Neuron (in vitro differentiated cells): Measurements from ENCODE around the gene DENND1A.

Experiments
- H2AFZ ChIP-seq: one replicate; pipeline ENCODE4 v1.6.1; 2013; ENCODE audit warnings: low read depth, mild to moderate bottlenecking, inconsistent platforms, low read length, moderate library complexity
- H3K27me3 ChIP-seq: one replicate; pipeline ENCODE4 v1.6.1; 2013; ENCODE audit warnings: low read length; ENCODE audit not compliant: insufficient read depth
- H3K36me3 ChIP-seq: one replicate; pipeline ENCODE4 v1.6.1; 2013; ENCODE audit warnings: low read length; ENCODE audit not compliant: insufficient read depth
- H3K4me1 ChIP-seq: one replicate; pipeline ENCODE4 v1.6.1; 2013; ENCODE audit warnings: low read length; ENCODE audit not compliant: insufficient read depth
- H3K4me3 ChIP-seq: 2 replicates; pipeline ENCODE4 v1.5.1; 2013; ENCODE audit warnings: mild to moderate bottlenecking, low read length, moderate library complexity
- H3K9me3 ChIP-seq: one replicate; pipeline ENCODE4 v1.6.1; 2013; ENCODE audit warnings: low read length

DENND1A gene

DNA sequence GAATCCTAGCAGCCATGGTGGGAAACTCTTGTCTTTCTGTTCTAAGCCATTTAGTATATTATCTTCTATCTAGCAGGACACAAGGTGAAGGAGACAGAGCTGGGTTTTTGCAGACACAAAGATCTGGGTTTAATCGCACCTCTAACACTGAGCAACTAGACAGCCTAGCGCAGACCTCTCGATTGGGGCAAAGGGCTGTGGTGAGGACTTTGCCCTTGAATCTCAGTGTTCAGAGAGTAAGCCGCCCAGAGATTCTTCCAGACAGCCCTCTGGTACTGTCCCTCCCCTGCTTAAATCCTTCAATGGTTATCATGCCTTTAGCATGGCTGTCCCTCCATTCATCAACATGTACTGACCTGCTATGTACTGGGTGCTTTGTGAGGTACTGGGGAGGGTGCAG is 445.8 kb downstream of the DENND1A start:
- Histone ChIP-seq H2AFZ (no peak overlapping the region), H3K36me3 (no peaks in the 10 kb centered on the region), H3K4me1 (peaks cover 21% of the 10 kb centered on the region), H3K27me3 (no peaks in the 10 kb centered on the region), H3K9me3 (no peaks in the 10 kb centered on the region), H3K4me3 (no peak overlapping the region)

DNA sequence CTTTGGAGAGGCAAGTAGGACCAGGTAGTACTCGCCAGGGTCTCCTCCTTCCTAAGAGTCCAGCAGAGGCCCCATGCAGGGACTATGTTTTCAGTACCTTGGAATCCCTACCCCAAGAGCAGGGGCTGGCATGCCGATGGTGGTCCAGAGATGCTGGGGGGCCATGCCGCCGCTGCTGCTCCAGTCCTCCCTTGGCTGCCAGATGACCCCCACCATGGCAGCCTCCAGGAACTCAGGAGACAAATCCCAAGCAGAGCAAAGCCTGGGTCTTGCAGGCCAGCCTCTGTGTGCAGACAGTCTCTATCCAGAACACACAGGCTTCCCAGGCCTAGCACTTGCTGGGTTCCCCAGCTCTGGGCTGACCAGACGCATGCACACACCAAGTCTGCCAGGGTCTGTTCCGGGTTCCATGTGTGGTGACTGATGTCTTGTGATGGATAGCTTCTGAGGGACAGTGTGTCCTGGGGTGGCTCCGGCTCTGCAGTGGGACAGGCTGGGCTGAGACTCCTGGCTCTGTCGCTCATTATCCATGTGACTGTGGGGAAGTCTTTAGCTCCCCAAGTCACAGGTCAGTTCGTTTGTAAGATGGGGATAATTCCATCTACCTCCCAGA is 446.6 kb downstream of the DENND1A start:
- Histone ChIP-seq H3K36me3 (no peaks in the 10 kb centered on the region), H3K27me3 (no peaks in the 10 kb centered on the region), H3K9me3 (no peaks in the 10 kb centered on the region), H2AFZ (no peak overlapping the region), H3K4me1 (peaks cover 14% of the 10 kb centered on the region), H3K4me3 (no peak overlapping the region)

- H3K4me3 ChIP-seq = no peak overlapping the region
- no peaks in the 10 kb centered on the region for H3K9me3 ChIP-seq
- no peak overlapping the region for H2AFZ ChIP-seq
- no peaks in the 10 kb centered on the region for H3K36me3 ChIP-seq
- peaks cover 5% of the 10 kb centered on the region for H3K4me1 ChIP-seq
- H3K27me3 ChIP-seq = no peaks in the 10 kb centered on the region
Observed at GRCh38 chr9:123482295-123482968, 447.5 kb downstream of the DENND1A start.

- Histone ChIP-seq H3K27me3 (no peaks in the 10 kb centered on the region), H2AFZ (no peak overlapping the region), H3K4me1 (peaks cover 3% of the 10 kb centered on the region), H3K36me3 (no peaks in the 10 kb centered on the region), H3K9me3 (no peaks in the 10 kb centered on the region), H3K4me3 (no peak overlapping the region)
Observed at GRCh38 chr9:123481209-123481865, 448.6 kb downstream of the DENND1A start.

DNA sequence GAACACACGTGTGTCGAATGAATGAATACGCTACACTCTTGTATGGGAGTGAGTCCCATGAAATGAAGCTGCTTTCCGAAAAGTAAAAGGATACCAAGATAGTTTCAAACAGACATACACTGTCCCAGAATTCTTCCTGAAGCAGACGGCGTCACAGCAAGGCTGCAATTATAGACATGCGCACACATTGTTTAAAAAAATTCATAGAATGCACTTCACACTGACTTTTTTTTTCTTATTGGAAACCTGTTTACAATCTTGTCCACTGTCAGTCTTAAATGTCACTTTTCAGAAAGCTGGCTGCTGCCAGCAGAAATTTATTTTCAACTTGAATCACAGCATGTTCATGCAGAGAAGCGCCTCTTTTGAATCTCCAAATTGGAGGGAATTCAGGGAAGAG is 449.1 kb downstream of the DENND1A start:
- no peak overlapping the region for H2AFZ ChIP-seq
- H3K36me3 ChIP-seq = no peaks in the 10 kb centered on the region
- no peak overlapping the region for H3K4me3 ChIP-seq
- H3K9me3 ChIP-seq = no peaks in the 10 kb centered on the region
- peaks cover 3% of the 10 kb centered on the region for H3K4me1 ChIP-seq
- no peaks in the 10 kb centered on the region for H3K27me3 ChIP-seq

GRCh38 chr9:123480096-123480495 is 449.8 kb downstream of the DENND1A start:
- Histone ChIP-seq H2AFZ (no peak overlapping the region), H3K4me1 (peaks cover 3% of the 10 kb centered on the region), H3K9me3 (no peaks in the 10 kb centered on the region), H3K4me3 (no peak overlapping the region), H3K27me3 (no peaks in the 10 kb centered on the region), H3K36me3 (no peaks in the 10 kb centered on the region)

DNA sequence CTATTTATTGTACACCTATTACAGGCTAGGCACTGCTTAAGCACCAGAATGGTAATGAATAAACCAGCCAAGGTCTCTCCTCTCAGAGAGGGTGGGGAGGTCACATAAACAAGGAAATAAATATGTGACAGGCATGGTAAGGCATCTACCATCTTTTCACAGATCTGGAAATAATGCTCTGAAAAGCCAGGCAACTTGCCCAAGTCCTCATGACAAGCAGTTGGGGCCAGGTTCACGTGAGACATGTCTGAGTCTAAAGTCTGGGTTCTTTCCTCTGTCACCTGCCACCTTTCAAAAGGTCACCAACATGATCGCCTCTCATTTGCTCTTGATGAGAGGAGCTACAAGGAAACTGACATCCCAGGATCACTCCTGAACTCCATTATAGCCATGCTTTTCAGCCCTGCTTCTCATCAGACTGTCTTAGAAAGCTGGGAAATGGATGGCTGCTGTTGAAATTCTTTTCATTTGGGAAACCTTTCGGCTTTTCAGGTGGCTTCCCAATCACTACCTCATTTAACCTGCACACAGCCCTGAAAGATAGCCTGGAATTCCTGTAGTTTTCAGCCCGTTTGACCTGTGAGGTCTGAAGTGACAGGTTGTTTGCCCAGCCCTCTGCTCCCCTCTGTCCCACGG is 450.8 kb downstream of the DENND1A start:
- Histone ChIP-seq H3K4me1 (peaks cover 3% of the 10 kb centered on the region), H3K36me3 (no peaks in the 10 kb centered on the region), H3K4me3 (no peak overlapping the region), H3K9me3 (no peaks in the 10 kb centered on the region), H2AFZ (no peak overlapping the region), H3K27me3 (no peaks in the 10 kb centered on the region)

DNA sequence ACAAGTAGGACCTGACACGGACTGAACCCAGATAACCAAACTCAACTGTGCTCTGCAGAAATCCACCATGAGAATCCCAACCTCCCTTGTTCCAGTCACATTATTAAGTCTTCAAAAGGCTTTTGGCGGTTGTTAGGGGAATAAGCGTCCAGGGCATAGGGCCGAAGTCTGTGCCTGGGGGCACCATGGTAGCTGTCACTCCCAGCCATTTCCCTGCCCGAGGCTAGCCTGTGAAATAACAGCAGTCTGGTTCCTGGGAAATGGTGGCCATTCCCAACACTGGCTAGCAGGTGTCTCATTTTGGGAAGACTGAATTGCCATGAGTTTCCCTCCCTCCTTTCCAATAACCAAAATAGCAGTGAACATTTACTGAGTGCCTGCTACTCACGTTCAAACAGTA is 451.8 kb downstream of the DENND1A start:
- Histone ChIP-seq H3K4me3 (no peak overlapping the region), H3K4me1 (peaks cover 9% of the 10 kb centered on the region), H3K27me3 (no peaks in the 10 kb centered on the region), H3K36me3 (no peaks in the 10 kb centered on the region), H2AFZ (no peak overlapping the region), H3K9me3 (no peaks in the 10 kb centered on the region)

- H3K27me3 ChIP-seq = no peaks in the 10 kb centered on the region
- H3K4me1 ChIP-seq = peaks cover 21% of the 10 kb centered on the region
- no peaks in the 10 kb centered on the region for H3K9me3 ChIP-seq
- no peak overlapping the region for H3K4me3 ChIP-seq
- H2AFZ ChIP-seq = no peak overlapping the region
- no peaks in the 10 kb centered on the region for H3K36me3 ChIP-seq
Observed at GRCh38 chr9:123475407-123475806, 454.5 kb downstream of the DENND1A start.

DNA sequence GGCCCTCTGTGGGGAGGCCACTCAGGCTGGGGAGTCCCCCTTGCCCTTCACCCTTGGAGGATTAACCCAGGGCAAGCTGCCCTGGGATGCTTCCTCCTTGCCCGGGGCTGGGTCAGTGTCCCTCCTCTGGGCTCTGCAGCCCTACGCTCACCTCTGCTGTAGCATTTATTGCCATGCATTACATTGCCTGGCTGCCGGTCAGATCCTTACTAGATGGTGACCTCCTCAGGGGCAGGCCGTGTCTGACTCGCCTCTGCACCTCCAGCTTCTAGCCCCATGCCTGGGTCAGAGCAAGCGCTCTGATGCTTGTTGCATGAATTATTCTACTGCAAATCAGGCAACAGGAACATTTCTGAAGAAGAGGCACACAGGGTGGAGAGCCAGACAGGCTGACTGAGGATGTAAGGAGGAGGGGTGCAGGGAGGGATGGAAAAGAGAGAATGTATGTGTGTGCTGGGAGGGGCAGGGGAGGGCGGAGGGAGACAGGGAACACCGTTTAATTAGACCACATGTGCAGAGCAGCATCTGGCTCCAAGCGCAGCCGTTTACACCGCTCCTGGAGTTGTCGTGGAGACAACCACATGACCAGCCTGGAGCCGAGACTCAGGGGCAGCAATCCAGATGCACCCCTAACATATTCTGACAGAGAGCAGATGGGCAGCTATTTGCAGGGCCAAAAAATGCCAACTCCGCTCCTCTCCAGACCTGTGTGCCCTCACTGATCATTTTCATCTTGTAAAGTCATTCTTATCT is 456.9 kb downstream of the DENND1A start:
- H2AFZ ChIP-seq = no peak overlapping the region
- H3K4me1 ChIP-seq = peaks cover 32% of the 10 kb centered on the region
- H3K27me3 ChIP-seq = no peaks in the 10 kb centered on the region
- H3K36me3 ChIP-seq = no peaks in the 10 kb centered on the region
- H3K9me3 ChIP-seq = no peaks in the 10 kb centered on the region
- no peak overlapping the region for H3K4me3 ChIP-seq

GRCh38 chr9:123471843-123472570 is 457.9 kb downstream of the DENND1A start:
- Histone ChIP-seq H3K4me1 (peaks cover 32% of the 10 kb centered on the region), H3K4me3 (no peak overlapping the region), H3K9me3 (no peaks in the 10 kb centered on the region), H2AFZ (no peak overlapping the region), H3K36me3 (no peaks in the 10 kb centered on the region), H3K27me3 (no peaks in the 10 kb centered on the region)

DNA sequence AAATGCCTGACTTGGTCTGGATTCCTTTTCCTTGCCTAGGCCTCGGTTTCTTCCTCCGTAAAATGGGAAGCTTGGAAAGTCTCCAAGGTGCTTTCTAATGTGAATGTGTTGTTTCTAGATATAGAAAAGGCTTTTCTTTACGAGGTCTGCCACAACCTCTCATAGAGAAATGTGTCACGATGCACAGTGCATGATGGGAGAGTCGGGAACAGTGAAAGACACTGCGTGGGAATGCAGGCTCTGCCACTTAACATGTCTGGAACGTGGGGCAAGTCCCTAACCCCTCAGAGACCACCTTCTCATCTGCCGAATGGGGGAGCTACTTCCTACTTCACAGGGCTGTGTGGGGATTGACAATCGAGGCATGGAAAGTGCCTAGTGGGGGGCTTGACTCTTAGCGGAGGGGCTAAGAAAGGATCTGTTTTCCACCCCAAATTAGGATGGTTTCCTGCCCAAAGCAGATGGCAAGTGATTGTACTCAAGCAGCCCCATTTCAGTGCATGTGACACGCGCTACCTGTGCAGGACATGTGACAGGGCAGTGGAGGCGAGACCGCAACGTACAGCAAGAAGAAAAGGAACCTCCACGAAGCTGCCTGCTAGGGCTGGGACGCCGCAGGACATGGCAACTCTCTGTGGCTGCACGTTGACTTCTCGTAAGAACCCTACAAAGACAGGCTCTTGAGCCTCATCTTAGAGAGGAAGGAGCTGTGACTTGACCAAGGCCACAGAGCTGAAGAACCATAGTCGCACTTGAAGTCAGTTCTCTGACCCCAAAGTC is 458.7 kb downstream of the DENND1A start:
- no peaks in the 10 kb centered on the region for H3K27me3 ChIP-seq
- peaks cover 32% of the 10 kb centered on the region for H3K4me1 ChIP-seq
- no peak overlapping the region for H2AFZ ChIP-seq
- no peaks in the 10 kb centered on the region for H3K36me3 ChIP-seq
- H3K4me3 ChIP-seq = no peak overlapping the region
- H3K9me3 ChIP-seq = no peaks in the 10 kb centered on the region
